GM23338 (cell line): Measurements from ENCODE around the gene KLK15. TPM values are rescaled to one million over a fixed set of nuclear protein-coding genes. Genes with fewer than 3 reads are reported as not detected.
A peak's percentile ranks its signal among the peaks of the same experiment; 100 is the strongest.

Source experiments
- ATAC-seq: fragments of 200-7000 bp; cut with Tn5 transposase; 3 replicates; pipeline ENCODE4 v1.9.1; 2020
- DNase-seq: peaks from one replicate; pipeline ENCODE4 v3.0.0-alpha.2; 2015; ENCODE audit warnings: low spot score
- H2AFZ ChIP-seq: fragments of 200-600 bp; sonication (generic); 2 replicates; pipeline ENCODE4 v1.8.0; 2016; ENCODE audit warnings: antibody characterized with exemption, mild to moderate bottlenecking, moderate library complexity
- H3F3A ChIP-seq: fragments of 200-600 bp; sonication (generic); replicated peaks from 2 replicates; pipeline ENCODE4 v1.8.0; 2017; ENCODE audit warnings: antibody characterized with exemption, mixed run types, low read depth
- H3K27ac ChIP-seq: fragments of 200-600 bp; sonication (generic); 2 replicates; pipeline ENCODE4 v1.6.1; 2016; ENCODE audit warnings: low read depth
- H3K27me3 ChIP-seq: fragments of 200-600 bp; sonication (generic); 2 replicates; pipeline ENCODE4 v1.8.0; 2016; ENCODE audit warnings: mild to moderate bottlenecking, mixed run types, moderate library complexity; ENCODE audit not compliant: insufficient read depth
- H3K36me3 ChIP-seq: fragments of 200-600 bp; sonication (generic); 2 replicates; pipeline ENCODE4 v1.8.0; 2016; ENCODE audit warnings: mild to moderate bottlenecking; ENCODE audit not compliant: insufficient read depth
- H3K4me1 ChIP-seq: fragments of 200-600 bp; sonication (generic); 2 replicates; pipeline ENCODE4 v1.8.0; 2016; ENCODE audit warnings: mild to moderate bottlenecking, moderate library complexity; ENCODE audit not compliant: insufficient read depth
- H3K4me2 ChIP-seq: fragments of 200-600 bp; sonication (generic); 2 replicates; pipeline ENCODE4 v1.7.1; 2017; ENCODE audit warnings: mixed run types
- H3K4me3 ChIP-seq: fragments of 200-600 bp; sonication (generic); 2 replicates; pipeline ENCODE4 v1.6.1; 2016; ENCODE audit warnings: mixed run types
- H3K79me2 ChIP-seq: fragments of 200-600 bp; sonication (generic); replicated peaks from 2 replicates; pipeline ENCODE4 v1.8.0; 2017; ENCODE audit warnings: mild to moderate bottlenecking; ENCODE audit not compliant: insufficient read depth
- H3K9me2 ChIP-seq: fragments of 200-600 bp; sonication (generic); 2 replicates; pipeline ENCODE4 v1.8.0; 2017; ENCODE audit not compliant: insufficient read depth
- H4K20me1 ChIP-seq: fragments of 200-600 bp; sonication (generic); replicated peaks from 2 replicates; pipeline ENCODE4 v1.8.0; 2017; ENCODE audit warnings: mild to moderate bottlenecking; ENCODE audit not compliant: insufficient read depth
- H3K27ac Mint-ChIP-seq: 2 replicates; pipeline ENCODE4 v1.8.0; 2020; ENCODE audit warnings: inconsistent platforms, mild to moderate bottlenecking, moderate library complexity, mixed read lengths
- H3K27me3 Mint-ChIP-seq: 3 replicates; pipeline ENCODE4 v1.8.0; 2022; ENCODE audit warnings: low read depth, mild to moderate bottlenecking, moderate library complexity, mixed read lengths, inconsistent platforms; ENCODE audit not compliant: insufficient read depth, poor library complexity
- H3K36me3 Mint-ChIP-seq: 3 replicates; pipeline ENCODE4 v1.8.0; 2021; ENCODE audit warnings: low read depth, mild to moderate bottlenecking, inconsistent platforms, moderate library complexity, mixed read lengths
- H3K4me1 Mint-ChIP-seq: 3 replicates; pipeline ENCODE4 v1.8.0; 2020; ENCODE audit warnings: mild to moderate bottlenecking, inconsistent platforms, mixed read lengths
- H3K4me3 Mint-ChIP-seq: 3 replicates; pipeline ENCODE4 v1.8.0; 2021; ENCODE audit warnings: moderate library complexity, mild to moderate bottlenecking, inconsistent platforms, mixed read lengths
- H3K9me3 Mint-ChIP-seq: 3 replicates; pipeline ENCODE4 v1.8.0; 2020; ENCODE audit warnings: moderate library complexity, mild to moderate bottlenecking, inconsistent platforms, mixed read lengths
- CREB1 ChIP-seq: fragments of 250-450 bp; sonication (Bioruptor Pico); IDR thresholded peaks from 2 replicates; pipeline ENCODE4 v1.5.0; 2020; ENCODE audit warnings: low read depth, mild to moderate bottlenecking, moderate library complexity
- ETS1 ChIP-seq: IDR thresholded peaks from 2 replicates; pipeline ENCODE4 v1.6.1; 2016; ENCODE audit warnings: antibody characterized with exemption
- EZH2 ChIP-seq: fragments of 200-600 bp; sonication (generic); IDR thresholded peaks from one replicate; pipeline ENCODE4 v1.8.0; 2017; ENCODE audit warnings: antibody characterized with exemption, mild to moderate bottlenecking, low read depth; ENCODE audit not compliant: unreplicated experiment
- EZH2phosphoT487 ChIP-seq: fragments of 200-600 bp; sonication (generic); IDR thresholded peaks from one replicate; pipeline ENCODE4 v1.8.1; 2018; ENCODE audit warnings: antibody characterized with exemption; ENCODE audit not compliant: unreplicated experiment
- JUNB ChIP-seq: IDR thresholded peaks from one replicate; pipeline ENCODE4 v1.6.1; 2016; ENCODE audit warnings: antibody characterized with exemption; ENCODE audit not compliant: unreplicated experiment
- NANOG ChIP-seq: IDR thresholded peaks from 2 replicates; pipeline ENCODE4 v1.6.1; 2016; ENCODE audit warnings: antibody characterized with exemption, borderline replicate concordance
- POLR2AphosphoS5 ChIP-seq: IDR thresholded peaks from 2 replicates; pipeline ENCODE4 v1.6.1; 2016; ENCODE audit warnings: antibody characterized with exemption, low read depth
- REST ChIP-seq: IDR thresholded peaks from one replicate; pipeline ENCODE4 v1.6.1; 2018; ENCODE audit warnings: antibody characterized with exemption; ENCODE audit not compliant: unreplicated experiment
- STAT1 ChIP-seq: IDR thresholded peaks from one replicate; pipeline ENCODE4 v1.6.1; 2016; ENCODE audit warnings: antibody characterized with exemption; ENCODE audit not compliant: unreplicated experiment
- ZNF114 ChIP-seq: fragments of 250-450 bp; sonication (Bioruptor Pico); IDR thresholded peaks from 2 replicates; pipeline ENCODE4 v1.5.0; 2020; ENCODE audit warnings: mild to moderate bottlenecking, moderate library complexity
- ZNF331 ChIP-seq: fragments of 250-450 bp; sonication (Bioruptor Pico); IDR thresholded peaks from 2 replicates; pipeline ENCODE4 v1.5.0; 2020; ENCODE audit warnings: low read depth, mild to moderate bottlenecking, moderate library complexity
- polyA plus RNA-seq: library from polyadenylated mRNA; unstranded; fragments of >200 nt; fragmentation: Nextera tagmentation; extraction: Ambion mirVana; gene quantifications from 2 replicates; pipeline ENCODE4 v1.2.1, GENCODE V29; 2016
- total RNA-seq: library from RNA; depleted of rRNA; stranded (reverse); fragments of >200 nt; shearing (Covaris generic); gene quantifications from 2 replicates; pipeline ENCODE4 v1.2.3, GENCODE V29; 2014

The KLK15 gene
- total and polyA plus RNA-seq, 2 experiments from 2014 or later, result not detected

GRCh38 chr19:50822661-50823208, 10.6 kb downstream of the KLK15 start:
- Mint-ChIP-seq H3K4me3 (no peak overlapping the region; the same call in 2 of the 3 replicates), H3K27me3 (peaks cover 34% of the 10 kb centered on the region), H3K9me3 (peaks cover 10% of the 10 kb centered on the region; the same call in 1 of the 3 replicates), H3K36me3 (peaks cover 3% of the 10 kb centered on the region; the same call in 1 of the 3 replicates), H3K4me1 (peaks cover 27% of the 10 kb centered on the region), H3K27ac (no peak overlapping the region)
- H3K27ac ChIP-seq, result no peak overlapping the region
- no peaks in the 10 kb centered on the region for H4K20me1 ChIP-seq
- no peaks in the 10 kb centered on the region for H3K79me2 ChIP-seq
- H3K27me3 ChIP-seq, result peaks cover 43% of the 10 kb centered on the region
- no peak overlapping the region for H2AFZ ChIP-seq
- ATAC-seq (no peak), DNase-seq (no peak)
- H3K9me2 ChIP-seq, result no peaks in the 10 kb centered on the region
- no peak overlapping the region for H3K4me3 ChIP-seq
- peaks cover 18% of the 10 kb centered on the region for H3K4me1 ChIP-seq
- H3F3A ChIP-seq, result no peaks in the 10 kb centered on the region
- no peaks in the 10 kb centered on the region for H3K36me3 ChIP-seq
- TF ChIP-seq EZH2phosphoT487, result no peak
- TF ChIP-seq JUNB, result no peak
- no peak for TF ChIP-seq CREB1
- no peak for TF ChIP-seq ZNF114 (CRISPR knock-in tag)
- no peak for TF ChIP-seq POLR2AphosphoS5
- no peak for TF ChIP-seq EZH2
- no peak for TF ChIP-seq ETS1
- no peak for TF ChIP-seq STAT1
- no peak for TF ChIP-seq NANOG
- TF ChIP-seq ZNF331 (CRISPR knock-in tag), result no peak
- no peak overlapping the region for H3K4me2 ChIP-seq

- H3K4me1 Mint-ChIP-seq, result peaks cover 32% of the 10 kb centered on the region
- H3K27me3 Mint-ChIP-seq, result peaks cover 34% of the 10 kb centered on the region
- DNase-seq (no peak), ATAC-seq (no peak)
- no peak overlapping the region for H3K27ac ChIP-seq
- no peak overlapping the region for H2AFZ ChIP-seq
- no peak overlapping the region for H3K27ac Mint-ChIP-seq
- H3K4me2 ChIP-seq, result peak overlapping the region; percentile 82; the same call in 1 of the 2 replicates
- TF ChIP-seq POLR2AphosphoS5 (no peak), NANOG (no peak)
- no peaks in the 10 kb centered on the region for H3K9me2 ChIP-seq
- peaks cover 6% of the 10 kb centered on the region; the same call in 1 of the 3 replicates for H3K9me3 Mint-ChIP-seq
- H3K79me2 ChIP-seq, result no peaks in the 10 kb centered on the region
- peaks cover 45% of the 10 kb centered on the region for H3K27me3 ChIP-seq
- H3K36me3 ChIP-seq, result no peaks in the 10 kb centered on the region
- peaks cover 3% of the 10 kb centered on the region; the same call in 1 of the 3 replicates for H3K36me3 Mint-ChIP-seq
- no peaks in the 10 kb centered on the region for H4K20me1 ChIP-seq
- no peak overlapping the region; the same call in 1 of the 2 replicates for H3K4me3 ChIP-seq
- H3K4me1 ChIP-seq, result peaks cover 23% of the 10 kb centered on the region
- H3F3A ChIP-seq, result no peaks in the 10 kb centered on the region
- no peak overlapping the region; the same call in 2 of the 3 replicates for H3K4me3 Mint-ChIP-seq
These were observed 11.8 kb downstream of the KLK15 start for GRCh38 chr19:50821622-50822021.

- ATAC-seq (no peak), DNase-seq (no peak)
- Histone ChIP-seq H3K27me3 (peaks cover 45% of the 10 kb centered on the region), H3K36me3 (no peaks in the 10 kb centered on the region), H3K4me1 (peaks cover 23% of the 10 kb centered on the region), H3K79me2 (no peaks in the 10 kb centered on the region), H3F3A (no peaks in the 10 kb centered on the region), H3K27ac (no peak overlapping the region), H3K4me3 (peak overlapping the region; percentile 50), H4K20me1 (no peaks in the 10 kb centered on the region), H3K4me2 (peak overlapping the region; percentile 82), H3K9me2 (no peaks in the 10 kb centered on the region), H2AFZ (peak overlapping the region; percentile 90)
- Mint-ChIP-seq H3K4me3 (peak overlapping the region; percentile 70), H3K9me3 (peaks cover 8% of the 10 kb centered on the region; the same call in 2 of the 3 replicates), H3K4me1 (peaks cover 32% of the 10 kb centered on the region), H3K27ac (no peak overlapping the region), H3K36me3 (peaks cover 3% of the 10 kb centered on the region; the same call in 1 of the 3 replicates), H3K27me3 (peaks cover 34% of the 10 kb centered on the region)
- no peak for TF ChIP-seq ZNF114 (CRISPR knock-in tag)
- TF ChIP-seq NANOG, result no peak
- TF ChIP-seq REST, result no peak
These were observed 12.1 kb downstream of the KLK15 start for GRCh38 chr19:50821248-50821612.
